ENCODE results near the gene AKR1B15.
"Not testable (repeated sequence)": the region's sequence is repeated elsewhere in the genome, so short reads cannot be mapped to it uniquely, and the experiment has no call there.

DNA sequence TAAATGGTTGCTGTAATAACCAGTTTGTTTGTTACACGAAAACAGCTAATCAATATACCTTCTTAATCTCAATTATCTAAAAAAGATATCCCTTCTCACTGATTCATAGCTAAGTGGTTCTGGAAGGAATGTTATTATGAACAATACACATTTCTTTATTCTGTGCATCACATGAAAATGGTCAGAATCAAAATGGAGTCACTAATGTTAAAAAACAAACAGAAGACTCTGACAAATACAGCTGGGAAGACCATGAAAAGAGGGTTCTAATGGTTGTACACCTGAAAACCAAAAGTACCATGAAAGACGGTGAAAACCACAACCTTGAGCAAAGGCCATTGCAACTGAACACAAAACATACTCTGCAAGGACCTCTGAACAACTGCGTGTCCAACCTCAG, 23.5 kb upstream of the AKR1B15 start:
- TF ChIP-seq, protein P1, sequence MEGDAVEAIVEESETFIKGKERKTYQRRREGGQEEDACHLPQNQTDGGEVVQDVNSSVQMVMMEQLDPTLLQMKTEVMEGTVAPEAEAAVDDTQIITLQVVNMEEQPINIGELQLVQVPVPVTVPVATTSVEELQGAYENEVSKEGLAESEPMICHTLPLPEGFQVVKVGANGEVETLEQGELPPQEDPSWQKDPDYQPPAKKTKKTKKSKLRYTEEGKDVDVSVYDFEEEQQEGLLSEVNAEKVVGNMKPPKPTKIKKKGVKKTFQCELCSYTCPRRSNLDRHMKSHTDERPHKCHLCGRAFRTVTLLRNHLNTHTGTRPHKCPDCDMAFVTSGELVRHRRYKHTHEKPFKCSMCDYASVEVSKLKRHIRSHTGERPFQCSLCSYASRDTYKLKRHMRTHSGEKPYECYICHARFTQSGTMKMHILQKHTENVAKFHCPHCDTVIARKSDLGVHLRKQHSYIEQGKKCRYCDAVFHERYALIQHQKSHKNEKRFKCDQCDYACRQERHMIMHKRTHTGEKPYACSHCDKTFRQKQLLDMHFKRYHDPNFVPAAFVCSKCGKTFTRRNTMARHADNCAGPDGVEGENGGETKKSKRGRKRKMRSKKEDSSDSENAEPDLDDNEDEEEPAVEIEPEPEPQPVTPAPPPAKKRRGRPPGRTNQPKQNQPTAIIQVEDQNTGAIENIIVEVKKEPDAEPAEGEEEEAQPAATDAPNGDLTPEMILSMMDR (IDR thresholded peaks at IDR 0.05) = not testable (repeated sequence)
- not testable (repeated sequence) for TF ChIP-seq EZH2, EZH2phosphoT487 (IDR thresholded peaks at IDR 0.05)

Measured in neural progenitor cell (in vitro differentiated cells).